Measurements from ENCODE around the gene ATP6AP1. TPM values are rescaled to one million over a fixed set of nuclear protein-coding genes. Genes with fewer than 3 reads are reported as not detected.
A peak's percentile ranks its signal among the peaks of the same experiment; 100 is the strongest.

The ATP6AP1 gene
- total and polyA plus RNA-seq, 11 donors: 33.8 to 127 (median 84.2) TPM

DNA sequence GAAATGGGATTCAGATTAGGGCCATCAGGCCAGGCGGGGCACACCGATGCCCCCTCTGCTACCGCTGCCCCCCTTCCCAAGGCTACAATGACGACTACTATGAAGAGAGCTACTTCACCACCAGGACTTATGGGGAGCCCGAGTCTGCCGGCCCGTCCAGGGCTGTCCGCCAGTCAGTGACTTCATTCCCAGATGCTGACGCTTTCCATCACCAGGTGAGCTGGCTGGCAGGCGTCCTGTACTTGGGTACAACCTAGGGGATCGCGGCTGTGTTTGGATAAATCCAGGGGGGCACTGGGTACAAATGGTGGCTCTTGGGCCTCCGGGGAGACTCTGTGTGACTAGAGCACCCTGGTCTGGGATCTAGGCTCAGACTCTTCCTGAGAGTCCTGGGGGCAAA lies 48.3 kb upstream of the ATP6AP1 start:
- no peak for TF ChIP-seq POLR2A (IDR thresholded peaks at IDR 0.05)
- TF ChIP-seq, protein P1, sequence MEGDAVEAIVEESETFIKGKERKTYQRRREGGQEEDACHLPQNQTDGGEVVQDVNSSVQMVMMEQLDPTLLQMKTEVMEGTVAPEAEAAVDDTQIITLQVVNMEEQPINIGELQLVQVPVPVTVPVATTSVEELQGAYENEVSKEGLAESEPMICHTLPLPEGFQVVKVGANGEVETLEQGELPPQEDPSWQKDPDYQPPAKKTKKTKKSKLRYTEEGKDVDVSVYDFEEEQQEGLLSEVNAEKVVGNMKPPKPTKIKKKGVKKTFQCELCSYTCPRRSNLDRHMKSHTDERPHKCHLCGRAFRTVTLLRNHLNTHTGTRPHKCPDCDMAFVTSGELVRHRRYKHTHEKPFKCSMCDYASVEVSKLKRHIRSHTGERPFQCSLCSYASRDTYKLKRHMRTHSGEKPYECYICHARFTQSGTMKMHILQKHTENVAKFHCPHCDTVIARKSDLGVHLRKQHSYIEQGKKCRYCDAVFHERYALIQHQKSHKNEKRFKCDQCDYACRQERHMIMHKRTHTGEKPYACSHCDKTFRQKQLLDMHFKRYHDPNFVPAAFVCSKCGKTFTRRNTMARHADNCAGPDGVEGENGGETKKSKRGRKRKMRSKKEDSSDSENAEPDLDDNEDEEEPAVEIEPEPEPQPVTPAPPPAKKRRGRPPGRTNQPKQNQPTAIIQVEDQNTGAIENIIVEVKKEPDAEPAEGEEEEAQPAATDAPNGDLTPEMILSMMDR (IDR thresholded peaks at IDR 0.05): no peak
- ATAC-seq (no peak), DNase-seq (no peak)
- Histone ChIP-seq H3K36me3 (peaks cover 0 to 18% (median 5%) of the 10 kb centered on the region in 9 donors), H3K4me3 (peak overlapping the region; percentile 67 to 97 (median 82)), H3K27me3 (no peaks in the 10 kb centered on the region), H3K4me1 (peaks cover 0 to 28% (median 10%) of the 10 kb centered on the region in 12 donors), H3K9me3 (peaks cover 0 to 8% (median 0%) of the 10 kb centered on the region in 12 donors), H3K27ac (peak overlapping the region in 11 of 12 donors; percentile 95 to 100 (median 98))
- WGBS, 4 donors: 31 to 65% (median 44%) methylated on average over 10 to 13 of the region's 13 CpGs
- intact Hi-C loops (cut with DNase I): no loop called here

DNA sequence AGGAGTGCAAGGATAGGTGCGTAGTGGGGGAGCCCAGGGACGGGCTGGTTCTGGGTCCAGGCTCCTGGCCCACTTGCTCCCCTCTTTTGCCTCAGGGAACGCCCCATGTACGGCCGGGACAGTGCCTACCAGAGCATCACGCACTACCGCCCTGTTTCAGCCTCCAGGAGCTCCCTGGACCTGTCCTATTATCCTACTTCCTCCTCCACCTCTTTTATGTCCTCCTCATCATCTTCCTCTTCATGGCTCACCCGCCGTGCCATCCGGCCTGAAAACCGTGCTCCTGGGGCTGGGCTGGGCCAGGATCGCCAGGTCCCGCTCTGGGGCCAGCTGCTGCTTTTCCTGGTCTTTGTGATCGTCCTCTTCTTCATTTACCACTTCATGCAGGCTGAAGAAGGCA lies 47.7 kb upstream of the ATP6AP1 start:
- Histone ChIP-seq H3K4me3 (peak overlapping the region in 8 of 12 donors; percentile 70 to 97 (median 86)), H3K9me3 (peaks cover 0 to 8% (median 0%) of the 10 kb centered on the region in 12 donors), H3K27me3 (no peaks in the 10 kb centered on the region), H3K36me3 (peaks cover 0 to 18% (median 5%) of the 10 kb centered on the region in 9 donors), H3K4me1 (peaks cover 0 to 28% (median 10%) of the 10 kb centered on the region in 12 donors), H3K27ac (peak overlapping the region in 5 of 12 donors; percentile 96 to 99 (median 98))
- intact Hi-C loops (cut with DNase I): no loop called here
- ATAC-seq (no peak), DNase-seq (no peak)
- TF ChIP-seq POLR2A (IDR thresholded peaks at IDR 0.05): no peak
- TF ChIP-seq, protein P1 (IDR thresholded peaks at IDR 0.05): no peak
- 76 to 84% (median 82%) methylated on average over 12 to 14 of the region's 14 CpGs for WGBS, 4 donors

DNA sequence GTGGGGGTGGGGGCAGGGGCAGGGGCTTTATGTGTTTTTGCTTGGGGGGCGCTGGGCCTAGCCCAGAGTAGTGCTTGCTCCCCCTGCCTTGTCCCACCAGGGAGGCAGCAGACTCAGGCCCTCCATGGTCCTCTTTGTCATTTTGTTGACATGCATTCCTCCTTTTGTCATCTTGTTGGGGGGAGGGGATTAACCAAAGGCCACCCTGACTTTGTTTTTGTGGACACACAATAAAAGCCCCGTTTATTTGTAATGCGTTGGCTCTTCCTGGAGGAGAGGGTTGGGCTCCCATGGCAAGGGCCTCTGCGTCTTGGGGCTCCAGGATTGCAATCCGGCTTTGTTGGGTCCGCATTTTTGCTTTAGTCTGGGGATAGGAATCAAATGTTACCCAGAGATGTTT lies 47.2 kb upstream of the ATP6AP1 start:
- intact Hi-C loops (cut with DNase I): no loop called here
- peak overlapping the region in 2 of 12 donors; percentile 97 to 99 for H3K27ac ChIP-seq

DNA sequence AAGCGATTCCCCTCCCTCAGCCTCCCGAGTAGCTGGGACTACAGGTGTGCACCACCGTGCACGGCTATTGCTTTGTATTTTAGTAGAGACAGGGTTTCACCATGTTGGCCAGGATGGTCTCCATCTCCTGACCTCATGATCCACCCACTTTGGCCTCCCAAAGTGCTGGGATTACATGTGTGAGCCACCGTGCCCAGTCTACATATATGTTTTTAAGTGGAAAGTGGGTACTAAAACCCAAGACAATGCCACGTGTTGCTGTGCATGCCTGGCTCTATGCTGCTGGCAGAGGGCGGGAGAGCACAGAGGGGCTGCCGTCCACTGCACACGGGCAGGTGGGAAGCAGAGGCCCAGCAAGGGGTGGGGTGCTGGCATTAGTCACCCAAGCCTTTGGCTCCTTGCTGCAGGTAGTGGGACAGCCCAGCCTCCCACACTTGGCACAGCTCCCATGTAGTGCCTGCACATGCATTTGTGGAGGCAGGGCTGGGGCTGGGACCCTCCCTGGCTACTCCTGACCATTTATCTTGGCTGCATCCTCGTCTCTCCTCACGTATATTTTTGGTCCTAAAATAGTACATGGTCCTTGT lies 45.9 kb upstream of the ATP6AP1 start:
- DNase-seq (no peak), ATAC-seq (no peak)
- Histone ChIP-seq H3K4me3 (no peak overlapping the region), H3K27me3 (no peaks in the 10 kb centered on the region), H3K9me3 (peaks cover 0 to 8% (median 0%) of the 10 kb centered on the region in 12 donors), H3K27ac (peak overlapping the region in 1 of 12 donors; percentile 43), H3K36me3 (peaks cover 0 to 18% (median 5%) of the 10 kb centered on the region in 9 donors), H3K4me1 (peaks cover 0 to 28% (median 10%) of the 10 kb centered on the region in 12 donors)
- intact Hi-C loops (cut with DNase I): no loop called here
- TF ChIP-seq, protein P1 (IDR thresholded peaks at IDR 0.05): no peak
- no peak for TF ChIP-seq POLR2A (IDR thresholded peaks at IDR 0.05)
- WGBS, 4 donors: 68 to 75% (median 72%) methylated on average over 11 of the region's 11 CpGs

More for the DNA sequence above, 47.2 kb upstream of the ATP6AP1 start:
- H3K9me3 ChIP-seq: peaks cover 0 to 8% (median 0%) of the 10 kb centered on the region in 12 donors
- no peaks in the 10 kb centered on the region for H3K27me3 ChIP-seq
- 51 to 84% (median 78%) methylated on average over 6 of the region's 6 CpGs for WGBS, 4 donors
- TF ChIP-seq, protein P1 (IDR thresholded peaks at IDR 0.05): no peak
- TF ChIP-seq POLR2A (IDR thresholded peaks at IDR 0.05): no peak
- ATAC-seq: no peak
- H3K36me3 ChIP-seq: peaks cover 0 to 18% (median 5%) of the 10 kb centered on the region in 9 donors
- DNase-seq: no peak
- H3K4me1 ChIP-seq: peaks cover 0 to 28% (median 10%) of the 10 kb centered on the region in 12 donors
- no peak overlapping the region for H3K4me3 ChIP-seq

Measured in heart left ventricle (tissue), 16 donors.